AG08395 (cell line): Measurements from ENCODE around the gene DBN1.
A peak's percentile ranks its signal among the peaks of the same experiment; 100 is the strongest.

Experiments
- DNase-seq: peaks from one replicate; pipeline ENCODE4 v3.0.0; 2012; ENCODE audit warnings: mixed read lengths, low spot score

The DBN1 gene

GRCh38 chr5:177472460-177473442 is 683 bp downstream of the DBN1 start:
- peak; percentile 47 for DNase-seq

- no peak for DNase-seq
These were observed 1.7 kb downstream of the DBN1 start for GRCh38 chr5:177471610-177472356.

- peak; percentile 41 for DNase-seq
These were observed 2.5 kb downstream of the DBN1 start for GRCh38 chr5:177470759-177471536.

- no peak for DNase-seq
These were observed 3.5 kb downstream of the DBN1 start for GRCh38 chr5:177469750-177470525.

GRCh38 chr5:177468685-177469628 is 4.5 kb downstream of the DBN1 start:
- DNase-seq = peak; percentile 68

- DNase-seq = no peak
These were observed 5.1 kb downstream of the DBN1 start for GRCh38 chr5:177468329-177468684.

GRCh38 chr5:177467436-177467835 is 6.0 kb downstream of the DBN1 start:
- no peak for DNase-seq

- no peak for DNase-seq
These were observed 6.6 kb downstream of the DBN1 start for GRCh38 chr5:177466861-177467260.

- DNase-seq = no peak
These were observed 8.4 kb downstream of the DBN1 start for GRCh38 chr5:177465044-177465443.

GRCh38 chr5:177462021-177462670 is 11.3 kb downstream of the DBN1 start:
- DNase-seq = no peak

- DNase-seq = no peak
These were observed 13.4 kb downstream of the DBN1 start for GRCh38 chr5:177459819-177460628.

- DNase-seq = no peak
These were observed 14.1 kb downstream of the DBN1 start for GRCh38 chr5:177459357-177459756.

DNA sequence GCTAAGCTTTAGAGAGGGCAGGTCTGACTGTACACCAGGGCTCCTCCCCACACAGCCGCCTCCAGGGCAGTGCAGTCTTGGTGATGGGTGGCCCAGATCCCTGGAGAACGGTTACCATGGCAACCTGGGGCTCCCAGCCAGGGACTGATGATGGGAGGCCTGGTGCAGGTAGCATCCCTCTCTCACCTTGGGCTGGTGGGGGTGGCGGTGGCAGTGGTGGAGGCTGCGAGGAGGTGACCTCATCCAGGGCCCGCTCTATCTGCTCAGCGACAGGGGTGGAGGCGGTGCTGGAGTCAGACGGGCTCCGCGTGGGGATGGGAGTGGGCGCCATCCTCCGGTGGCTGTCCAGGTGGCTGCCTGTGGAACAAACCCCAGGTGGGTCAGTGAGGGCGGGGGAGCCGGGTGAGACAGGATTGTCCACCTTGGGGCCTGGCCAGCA is 14.5 kb downstream of the DBN1 start:
- DNase-seq = no peak

DNA sequence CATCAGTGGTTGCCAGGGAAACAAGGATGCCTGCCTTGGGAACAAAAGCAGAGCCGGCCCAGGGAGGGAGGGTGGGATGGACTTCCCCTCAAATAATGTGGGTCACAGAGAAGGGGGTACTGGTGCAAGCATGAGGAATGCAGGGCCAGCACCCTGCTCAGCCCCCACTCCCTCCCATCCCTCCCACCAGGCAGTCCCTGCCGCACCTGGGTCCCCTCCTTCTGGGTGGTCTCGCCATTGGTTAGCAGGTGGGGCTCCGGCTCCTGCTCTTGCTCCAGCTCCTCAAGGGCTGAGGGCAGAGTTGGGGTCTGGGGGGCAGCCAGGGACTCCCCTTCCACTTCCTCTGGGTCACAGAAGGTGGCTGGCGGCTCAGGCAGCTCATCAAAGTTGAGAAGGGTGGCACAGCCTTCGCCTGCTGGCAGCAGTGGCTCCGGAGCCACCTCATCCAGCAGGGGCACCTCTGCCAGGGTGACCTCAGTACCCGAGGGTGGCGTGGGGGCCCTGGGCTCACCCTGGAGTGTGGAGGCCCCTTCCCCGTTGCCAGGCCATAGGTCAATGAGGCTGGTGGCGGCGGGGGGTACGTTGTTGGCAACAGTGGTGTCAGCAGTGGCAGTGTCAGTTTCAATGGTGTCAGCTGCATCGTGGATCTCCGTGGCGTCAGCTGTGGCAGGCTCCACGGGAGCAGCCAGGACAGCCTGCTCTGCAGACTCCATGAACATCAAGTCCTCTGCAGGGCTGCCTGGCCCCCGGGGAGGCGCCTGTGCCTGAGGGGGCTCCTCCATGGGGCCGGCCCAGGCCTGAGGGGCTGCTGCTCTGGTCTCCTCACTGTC is 15.4 kb downstream of the DBN1 start:
- DNase-seq = no peak

DNA sequence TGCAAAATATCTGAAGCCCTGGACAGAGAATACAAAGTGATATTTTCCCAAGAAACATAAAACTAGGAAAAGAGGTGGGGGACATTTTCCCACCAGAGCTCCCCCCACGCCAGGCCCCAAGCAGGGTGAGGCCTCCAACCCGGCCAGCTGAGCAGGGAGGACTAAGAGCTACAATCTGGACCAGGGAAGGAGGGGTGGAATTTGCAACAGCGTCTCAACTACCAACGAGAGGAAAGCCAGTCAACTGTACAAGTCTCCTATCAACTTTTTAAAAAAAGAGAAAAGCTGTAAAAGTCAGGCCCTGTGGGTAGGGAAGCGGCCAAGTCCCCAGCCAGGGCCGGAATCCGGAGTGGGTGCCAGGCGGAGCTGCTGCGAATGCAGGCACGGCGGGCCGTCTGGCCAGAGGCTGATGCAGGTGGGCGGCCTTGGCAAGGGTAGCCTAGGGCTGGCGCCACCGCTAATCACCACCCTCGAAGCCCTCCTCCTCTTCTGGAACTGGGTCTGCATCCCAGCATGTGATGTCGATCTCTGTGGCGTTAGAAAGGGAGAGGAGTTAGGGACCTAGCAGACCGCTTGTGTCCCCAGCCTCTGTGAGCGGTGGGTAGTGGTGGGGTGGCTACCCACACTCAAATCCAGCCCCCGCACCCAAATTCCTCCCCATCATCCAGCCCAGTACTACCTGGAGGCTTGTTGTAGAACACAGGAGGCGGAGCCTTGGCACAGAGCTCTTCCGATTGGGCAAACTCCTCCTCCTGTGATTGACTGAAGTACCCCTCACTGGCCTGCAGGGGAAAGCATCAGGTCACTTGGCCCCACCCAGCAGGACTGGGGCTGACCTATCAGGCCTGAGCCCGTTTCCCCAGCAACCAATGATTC is 16.2 kb downstream of the DBN1 start:
- peak; percentile 98 for DNase-seq

DNA sequence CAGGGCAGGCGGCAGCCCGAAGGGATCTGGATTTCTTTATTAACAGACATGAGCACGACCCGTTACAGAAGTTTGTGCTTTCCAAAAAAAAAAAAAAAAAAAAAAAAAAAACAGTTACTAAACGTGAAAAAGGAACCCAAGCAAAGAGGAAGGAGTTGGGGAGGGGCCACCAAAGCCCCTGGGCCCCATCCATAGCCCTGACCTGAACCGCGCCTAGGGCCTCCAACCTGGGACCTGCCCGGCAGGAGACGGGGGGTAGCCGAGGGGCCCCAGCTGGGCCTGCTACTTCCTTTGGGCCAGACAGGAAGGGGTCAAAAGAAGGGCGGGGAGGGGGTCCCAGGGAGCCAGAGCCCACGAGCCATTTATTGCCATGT is 16.9 kb downstream of the DBN1 start:
- no peak for DNase-seq
